Astrocyte of the hippocampus (primary cell): Measurements from ENCODE around the gene MRPL54.
A peak's percentile ranks its signal among the peaks of the same experiment; 100 is the strongest.

Source experiments
- DNase-seq: peaks from one replicate; pipeline ENCODE4 v3.0.0; 2011; ENCODE audit warnings: low read depth, low spot score

Gene MRPL54

GRCh38 chr19:3784607-3785450 lies 22.3 kb downstream of the MRPL54 start:
- no peak for DNase-seq

- no peak for DNase-seq
These were observed 23.0 kb downstream of the MRPL54 start for GRCh38 chr19:3785451-3785937.

- no peak for DNase-seq
These were observed 23.7 kb downstream of the MRPL54 start, which contains the start of gene MATK for GRCh38 chr19:3785938-3786824. TSS of gene MATK (minus strand) at chr19:3786381. CDS start at chr19:3785135, 1,246 bp downstream.

GRCh38 chr19:3788996-3789778 lies 26.7 kb downstream of the MRPL54 start:
- no peak for DNase-seq

DNA sequence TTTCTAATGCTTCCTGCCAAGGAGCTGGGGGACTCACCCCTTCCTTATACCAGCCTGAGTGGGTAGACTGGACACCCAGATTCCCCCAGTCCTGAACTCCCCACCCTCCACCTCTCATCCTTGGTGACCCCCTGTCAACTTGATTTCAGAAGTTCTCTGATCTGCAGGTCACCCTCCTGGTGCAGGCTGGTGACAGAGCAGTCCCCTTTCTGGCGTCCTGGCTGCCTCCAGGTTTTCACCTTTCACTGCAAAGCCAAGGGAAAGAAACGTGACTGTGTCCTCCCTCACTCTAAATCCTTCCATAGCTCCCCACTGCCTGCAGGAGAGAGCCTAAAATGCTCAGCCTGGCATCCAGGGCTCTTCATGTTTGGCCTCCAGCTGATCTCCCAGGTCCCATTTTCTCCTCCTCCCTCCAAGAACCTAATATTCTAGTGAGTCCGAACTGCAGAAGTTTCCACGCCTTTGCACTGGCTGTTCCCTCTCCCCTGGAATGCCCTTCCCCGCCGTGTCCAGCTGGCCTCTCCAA lies 27.8 kb downstream of the MRPL54 start:
- DNase-seq = no peak

- DNase-seq = no peak
These were observed 28.5 kb downstream of the MRPL54 start for GRCh38 chr19:3790941-3791340.

- DNase-seq = no peak
These were observed 29.6 kb downstream of the MRPL54 start for GRCh38 chr19:3792114-3792513.

DNA sequence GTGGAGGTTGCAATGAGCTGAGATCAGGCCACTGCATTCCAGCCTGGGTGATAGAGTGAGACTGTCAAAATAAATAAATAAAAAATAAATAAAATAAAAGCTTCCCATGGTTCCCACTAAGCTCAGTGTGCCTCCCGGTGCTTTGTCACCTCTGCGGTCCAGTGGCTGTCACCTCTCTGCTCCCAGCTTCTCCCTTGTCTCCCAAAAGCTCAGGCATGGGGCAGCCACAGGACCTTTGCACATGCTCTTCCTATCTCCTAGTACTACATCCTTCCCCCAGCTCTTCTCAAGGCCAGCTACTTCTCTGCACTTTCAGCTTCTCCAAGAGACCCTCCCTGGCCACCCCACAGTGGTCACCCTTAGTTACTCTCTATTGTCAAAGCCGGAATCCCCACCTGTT lies 31.3 kb downstream of the MRPL54 start:
- DNase-seq = no peak

DNA sequence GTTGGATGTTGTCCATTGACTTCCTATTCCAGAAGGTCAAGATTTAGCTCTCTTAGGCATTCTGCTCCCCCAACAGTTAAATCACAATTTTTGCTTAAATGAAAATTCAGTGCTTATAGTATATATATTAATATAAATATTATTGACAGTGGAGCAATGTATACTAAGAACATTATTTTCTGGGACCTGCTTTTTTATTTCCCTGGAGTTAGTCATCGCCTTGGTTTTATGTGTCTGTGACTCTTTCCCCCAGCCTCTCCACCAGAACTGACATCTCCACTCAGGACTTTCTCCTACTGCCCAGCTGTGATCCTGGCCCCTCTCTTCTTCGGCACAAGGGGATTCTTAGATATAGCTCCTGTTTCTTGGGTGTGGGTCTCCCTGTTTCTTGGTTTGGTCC lies 33.9 kb downstream of the MRPL54 start:
- DNase-seq = no peak

DNA sequence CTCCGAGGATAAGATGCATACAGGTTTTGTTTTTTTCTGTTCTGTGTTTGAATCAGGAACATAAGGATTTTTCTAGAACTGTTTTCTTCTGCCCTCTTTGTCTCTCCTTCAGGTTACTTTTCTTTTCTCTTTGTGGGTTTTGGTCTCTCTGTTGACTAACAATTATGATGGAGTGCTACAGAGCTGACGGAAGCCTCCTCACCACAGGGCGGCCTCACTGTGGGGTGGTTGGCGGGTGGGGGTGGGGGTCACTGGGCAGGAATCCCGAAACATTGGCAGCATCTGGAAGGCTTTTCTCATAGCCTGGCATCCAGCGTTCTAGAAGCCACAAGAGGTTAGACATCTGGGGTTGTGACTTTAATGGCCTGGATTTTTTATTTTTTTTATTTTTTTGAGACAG lies 35.7 kb downstream of the MRPL54 start:
- DNase-seq = no peak

DNA sequence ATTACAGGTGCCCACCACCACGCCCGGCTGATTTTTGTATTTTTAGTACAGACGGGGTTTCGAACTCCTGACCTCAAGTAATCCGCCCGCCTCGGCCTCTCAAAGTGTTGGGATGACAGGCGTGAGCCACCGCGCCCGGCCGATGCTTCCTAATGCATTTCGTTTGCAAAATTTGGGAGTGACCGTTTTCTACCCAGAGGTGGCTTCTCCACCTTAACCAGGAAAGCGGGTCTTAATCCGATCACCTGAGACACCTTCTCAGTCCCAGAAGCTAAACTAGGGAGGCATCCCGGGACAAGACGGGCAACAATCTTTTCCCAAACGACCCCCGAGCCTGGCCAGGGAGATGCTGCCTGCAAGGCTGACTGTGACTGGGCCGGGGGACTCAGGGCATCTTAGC lies 38.5 kb downstream of the MRPL54 start:
- DNase-seq = no peak

DNA sequence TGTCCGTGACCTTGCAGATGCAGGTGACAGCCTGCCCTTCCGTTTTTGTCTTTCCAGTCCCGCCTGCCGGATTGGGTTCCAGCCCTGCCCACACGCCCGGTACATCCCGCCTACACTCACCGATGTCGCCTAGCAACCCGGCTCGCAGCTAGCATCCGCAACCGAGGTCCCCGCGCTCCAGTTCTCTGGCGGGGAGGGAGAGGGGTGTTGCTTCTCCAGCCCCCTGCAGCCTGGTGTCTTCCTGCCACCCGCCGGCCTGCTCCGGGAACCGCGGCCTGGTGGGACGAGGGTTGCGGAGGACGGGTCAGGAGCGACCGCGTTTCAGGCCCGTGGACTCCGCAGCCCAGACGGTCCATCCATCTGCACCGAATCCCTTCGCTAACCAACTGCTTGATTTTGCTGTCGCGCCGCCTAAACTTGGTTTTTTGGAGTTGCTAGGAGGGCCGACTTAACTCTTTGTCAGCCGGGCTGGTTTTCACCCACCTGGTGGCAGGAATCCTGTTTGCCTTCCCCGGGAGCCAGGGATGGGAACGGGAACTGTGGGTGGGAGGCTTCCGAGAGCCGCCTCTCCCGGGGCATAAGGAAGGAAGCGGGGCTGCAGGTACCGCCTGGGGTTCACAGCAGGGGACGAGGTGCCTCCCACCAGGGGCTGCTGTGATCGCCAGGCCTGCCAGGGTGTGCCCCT lies 39.1 kb downstream of the MRPL54 start:
- peak; percentile 55 for DNase-seq

DNA sequence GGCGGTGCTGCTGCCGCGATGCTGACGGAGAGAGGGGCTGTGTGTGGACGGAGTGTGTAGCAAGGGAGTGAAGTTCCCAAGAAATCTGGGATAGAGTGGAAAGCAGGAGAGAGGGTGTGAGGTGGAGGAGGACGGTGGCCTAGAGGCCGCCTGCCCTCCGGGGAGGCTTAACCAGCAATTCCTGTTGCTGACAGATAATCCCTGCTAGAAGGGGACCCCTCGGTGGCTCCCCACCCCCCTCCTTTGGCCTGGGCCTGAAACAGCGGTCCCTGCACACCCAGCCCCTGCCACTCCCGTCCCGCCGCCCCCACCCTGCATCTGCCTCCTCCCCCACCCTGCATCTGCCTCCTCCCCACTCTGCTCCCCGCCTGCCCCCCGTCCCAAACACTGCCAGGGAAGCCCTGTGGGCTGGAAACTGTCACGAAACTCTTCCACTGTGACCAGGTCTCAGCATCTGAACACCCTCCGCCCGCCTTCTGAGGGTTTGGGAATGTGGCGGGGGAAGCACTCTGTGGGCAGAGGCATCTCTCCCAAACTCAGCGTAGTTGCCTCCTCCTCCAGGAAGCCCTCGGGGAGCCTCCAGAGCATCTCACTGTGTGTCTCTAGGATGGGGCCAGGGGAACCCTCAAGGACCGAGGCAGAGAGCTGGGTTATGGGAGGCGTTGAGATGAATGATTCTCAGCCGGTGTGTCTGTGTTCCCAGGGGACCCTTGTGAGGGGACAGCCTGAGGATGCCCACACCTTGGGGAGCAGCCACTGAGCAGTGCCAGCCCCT lies 40.8 kb downstream of the MRPL54 start:
- no peak for DNase-seq

DNA sequence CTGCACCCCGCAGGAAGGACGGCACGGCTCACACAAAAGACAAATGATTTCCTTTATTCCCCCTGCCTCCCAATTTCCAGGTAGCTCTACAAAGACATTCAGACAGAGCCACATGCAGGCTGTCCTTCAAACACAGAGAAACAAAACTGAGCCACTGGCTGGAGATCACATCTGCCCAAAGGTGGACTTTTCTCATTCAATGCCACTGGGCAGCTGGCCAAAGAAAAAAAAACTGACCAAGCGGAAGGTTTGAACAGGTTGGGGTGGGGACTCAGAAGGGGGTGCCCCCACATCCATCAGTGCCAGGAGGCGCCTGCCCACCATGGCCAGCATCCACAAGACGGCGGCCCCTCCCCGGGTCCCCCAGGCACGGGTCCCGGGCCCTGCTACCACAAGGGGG lies 41.5 kb downstream of the MRPL54 start:
- DNase-seq = no peak

DNA sequence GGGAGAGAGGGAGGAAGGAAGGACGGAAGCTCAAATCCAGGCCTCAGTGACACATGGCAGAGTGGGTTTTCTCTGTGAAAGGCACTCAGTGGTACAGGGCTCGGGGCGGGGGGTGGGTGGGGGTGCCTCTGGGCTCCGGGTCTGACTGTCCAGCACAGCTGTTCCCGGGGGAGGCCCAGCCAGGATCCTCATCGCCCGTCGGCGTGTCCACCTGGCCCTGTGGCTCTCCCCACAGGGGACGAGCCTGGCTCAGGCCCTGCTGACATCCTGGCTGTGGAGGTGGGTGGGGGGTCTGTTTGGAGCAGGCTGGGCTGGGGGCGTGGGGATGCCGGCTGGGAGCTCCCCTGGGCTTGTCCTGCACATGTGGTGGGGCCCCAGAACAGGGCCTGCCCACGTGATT lies 41.9 kb downstream of the MRPL54 start:
- no peak for DNase-seq

GRCh38 chr19:3805859-3806258 lies 43.4 kb downstream of the MRPL54 start:
- DNase-seq = no peak

GRCh38 chr19:3807131-3807480 lies 44.6 kb downstream of the MRPL54 start:
- DNase-seq = no peak

- no peak for DNase-seq
These were observed 45.3 kb downstream of the MRPL54 start for GRCh38 chr19:3807574-3808354.

- DNase-seq = no peak
These were observed 46.1 kb downstream of the MRPL54 start for GRCh38 chr19:3808420-3809143.
